ENCODE measurements around the gene CDK19. TPM values are rescaled to one million over a fixed set of nuclear protein-coding genes. Genes with fewer than 3 reads are reported as not detected.

Gene CDK19
- total RNA-seq, 1 donor from 2014 or later: 19.0 TPM

- no peaks in the 10 kb centered on the region for H3K27me3 Mint-ChIP-seq (ENCODE audit: unreplicated experiment)
These were observed 16.1 kb downstream of the CDK19 start for GRCh38 chr6:110799189-110799588.

DNA sequence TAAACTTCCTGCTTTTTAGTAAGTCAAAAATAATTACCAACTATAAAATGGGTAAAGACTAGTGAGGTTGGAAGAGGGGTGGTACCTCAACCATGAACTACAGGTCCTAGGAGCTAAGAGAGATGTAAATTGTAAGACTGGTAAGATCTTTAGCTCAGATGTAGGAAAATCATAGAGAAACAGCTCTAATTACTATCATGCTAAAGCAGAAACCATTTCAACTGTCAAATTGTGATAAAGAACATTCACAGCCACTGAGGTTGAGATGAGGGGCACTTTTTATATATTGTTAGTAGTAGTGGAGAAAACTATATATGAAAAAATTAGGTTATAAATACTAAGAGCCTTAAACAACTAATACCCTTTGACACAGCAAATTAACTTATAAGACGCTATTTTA, 20.0 kb downstream of the CDK19 start:
- TF ChIP-seq, protein P1, sequence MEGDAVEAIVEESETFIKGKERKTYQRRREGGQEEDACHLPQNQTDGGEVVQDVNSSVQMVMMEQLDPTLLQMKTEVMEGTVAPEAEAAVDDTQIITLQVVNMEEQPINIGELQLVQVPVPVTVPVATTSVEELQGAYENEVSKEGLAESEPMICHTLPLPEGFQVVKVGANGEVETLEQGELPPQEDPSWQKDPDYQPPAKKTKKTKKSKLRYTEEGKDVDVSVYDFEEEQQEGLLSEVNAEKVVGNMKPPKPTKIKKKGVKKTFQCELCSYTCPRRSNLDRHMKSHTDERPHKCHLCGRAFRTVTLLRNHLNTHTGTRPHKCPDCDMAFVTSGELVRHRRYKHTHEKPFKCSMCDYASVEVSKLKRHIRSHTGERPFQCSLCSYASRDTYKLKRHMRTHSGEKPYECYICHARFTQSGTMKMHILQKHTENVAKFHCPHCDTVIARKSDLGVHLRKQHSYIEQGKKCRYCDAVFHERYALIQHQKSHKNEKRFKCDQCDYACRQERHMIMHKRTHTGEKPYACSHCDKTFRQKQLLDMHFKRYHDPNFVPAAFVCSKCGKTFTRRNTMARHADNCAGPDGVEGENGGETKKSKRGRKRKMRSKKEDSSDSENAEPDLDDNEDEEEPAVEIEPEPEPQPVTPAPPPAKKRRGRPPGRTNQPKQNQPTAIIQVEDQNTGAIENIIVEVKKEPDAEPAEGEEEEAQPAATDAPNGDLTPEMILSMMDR (IDR thresholded peaks at IDR 0.05; ENCODE audit: unreplicated experiment): no peak
- Mint-ChIP-seq H3K4me1 (ENCODE audit: unreplicated experiment) (no peaks in the 10 kb centered on the region), H3K27me3 (ENCODE audit: unreplicated experiment) (no peaks in the 10 kb centered on the region), H3K4me3 (ENCODE audit: unreplicated experiment) (no peak overlapping the region), H3K27ac (ENCODE audit: unreplicated experiment) (no peak overlapping the region), H3K9me3 (ENCODE audit: unreplicated experiment) (no peaks in the 10 kb centered on the region), H3K36me3 (ENCODE audit: low read depth, unreplicated experiment) (no peaks in the 10 kb centered on the region)
- DNase-seq (ENCODE audit: low spot score): no peak

More at GRCh38 chr6:110799189-110799588, 16.1 kb downstream of the CDK19 start:
- Mint-ChIP-seq H3K27ac (ENCODE audit: unreplicated experiment) (no peak overlapping the region), H3K9me3 (ENCODE audit: unreplicated experiment) (no peaks in the 10 kb centered on the region), H3K4me1 (ENCODE audit: unreplicated experiment) (peaks cover 5% of the 10 kb centered on the region), H3K4me3 (ENCODE audit: unreplicated experiment) (no peak overlapping the region), H3K36me3 (ENCODE audit: low read depth, unreplicated experiment) (no peaks in the 10 kb centered on the region)
- DNase-seq (ENCODE audit: low spot score): no peak
- TF ChIP-seq, protein P1 (IDR thresholded peaks at IDR 0.05; ENCODE audit: unreplicated experiment): no peak

GRCh38 chr6:110786696-110787095, 28.6 kb downstream of the CDK19 start:
- no peaks in the 10 kb centered on the region for H3K9me3 Mint-ChIP-seq (ENCODE audit: unreplicated experiment)
- peaks cover 4% of the 10 kb centered on the region for H3K4me1 Mint-ChIP-seq (ENCODE audit: unreplicated experiment)
- H3K36me3 Mint-ChIP-seq (ENCODE audit: low read depth, unreplicated experiment): peaks cover 9% of the 10 kb centered on the region
- TF ChIP-seq, protein P1 (IDR thresholded peaks at IDR 0.05; ENCODE audit: unreplicated experiment): no peak
- H3K27me3 Mint-ChIP-seq (ENCODE audit: unreplicated experiment): peaks cover 4% of the 10 kb centered on the region
- H3K27ac Mint-ChIP-seq (ENCODE audit: unreplicated experiment): no peak overlapping the region
- no peak for DNase-seq (ENCODE audit: low spot score)
- H3K4me3 Mint-ChIP-seq (ENCODE audit: unreplicated experiment): no peak overlapping the region

GRCh38 chr6:110786271-110786670, 29.0 kb downstream of the CDK19 start:
- Mint-ChIP-seq H3K27ac (ENCODE audit: unreplicated experiment) (no peak overlapping the region), H3K4me1 (ENCODE audit: unreplicated experiment) (peaks cover 4% of the 10 kb centered on the region), H3K36me3 (ENCODE audit: low read depth, unreplicated experiment) (peaks cover 9% of the 10 kb centered on the region), H3K9me3 (ENCODE audit: unreplicated experiment) (no peaks in the 10 kb centered on the region), H3K27me3 (ENCODE audit: unreplicated experiment) (peaks cover 4% of the 10 kb centered on the region), H3K4me3 (ENCODE audit: unreplicated experiment) (no peak overlapping the region)
- no peak for DNase-seq (ENCODE audit: low spot score)
- TF ChIP-seq, protein P1 (IDR thresholded peaks at IDR 0.05; ENCODE audit: unreplicated experiment): no peak

DNA sequence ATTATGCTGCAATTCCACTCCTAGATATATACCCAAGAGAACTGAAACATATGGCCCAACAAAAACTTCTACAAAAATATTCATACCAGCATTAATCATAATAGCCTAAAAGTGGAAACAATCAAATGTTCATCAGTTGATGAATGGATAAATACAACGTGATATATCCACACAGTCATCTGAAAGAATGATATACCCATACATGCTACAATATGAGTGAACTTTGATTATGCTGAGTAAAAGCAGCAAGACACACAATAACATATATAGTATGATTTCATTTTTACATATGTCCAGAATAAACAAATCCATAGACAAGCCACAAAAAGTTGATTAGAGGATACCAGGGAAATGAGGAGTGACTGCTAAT, 30.7 kb downstream of the CDK19 start:
- H3K36me3 Mint-ChIP-seq (ENCODE audit: low read depth, unreplicated experiment): peaks cover 9% of the 10 kb centered on the region
- H3K4me1 Mint-ChIP-seq (ENCODE audit: unreplicated experiment): peaks cover 4% of the 10 kb centered on the region
- no peaks in the 10 kb centered on the region for H3K9me3 Mint-ChIP-seq (ENCODE audit: unreplicated experiment)
- peaks cover 4% of the 10 kb centered on the region for H3K27me3 Mint-ChIP-seq (ENCODE audit: unreplicated experiment)
- DNase-seq (ENCODE audit: low spot score): no peak
- H3K4me3 Mint-ChIP-seq (ENCODE audit: unreplicated experiment): no peak overlapping the region
- TF ChIP-seq, protein P1 (IDR thresholded peaks at IDR 0.05; ENCODE audit: unreplicated experiment): no peak
- H3K27ac Mint-ChIP-seq (ENCODE audit: unreplicated experiment): no peak overlapping the region

Measured in endothelial cell (in vitro differentiated cells).